Panc1 (cell line): ENCODE data around the gene STARD3NL. TPM values are rescaled to one million over a fixed set of nuclear protein-coding genes. Genes with fewer than 3 reads are reported as not detected.
"Not testable (repeated sequence)": the region's sequence is repeated elsewhere in the genome, so short reads cannot be mapped to it uniquely, and the experiment has no call there.

Experiments
- ATAC-seq: fragments of 200-7000 bp; cut with Tn5 transposase; 2 replicates; pipeline ENCODE4 v1.9.1; 2020; ENCODE audit warnings: mild to moderate bottlenecking, moderate library complexity
- BruUV-seq: library from RNA; stranded (reverse); fragments of 400-500 nt; replicated peaks from 2 replicates; lab custom pipeline; 2021; lab: Mats Ljungman, UMichigan
- CTCF ChIA-PET: fragments of 300-600 bp; sonication (Branson Sonifier 250); formaldehyde crosslinking; loops from one replicate; lab custom pipeline; 2022; ENCODE audit warnings: antibody characterized with exemption; lab: Charles Lee
- POLR2A ChIA-PET: fragments of 300-600 bp; sonication (Branson Sonifier 250); formaldehyde crosslinking; loops from one replicate; lab custom pipeline; 2022; ENCODE audit warnings: antibody characterized with exemption; lab: Charles Lee
- DNase-seq: peaks from one replicate; pipeline ENCODE4 v3.0.0-alpha.2; 2010; ENCODE audit warnings: low read depth, low spot score
- H3K27ac ChIP-seq: 2 replicates; pipeline ENCODE4 v1.5.1; 2011; ENCODE audit warnings: mild to moderate bottlenecking, low read length, inconsistent platforms
- H3K27me3 ChIP-seq: fragments of 200-500 bp; sonication (Bioruptor generic); 2 replicates; pipeline ENCODE4 v1.6.0; 2014; ENCODE audit warnings: low read length, inconsistent platforms; ENCODE audit not compliant: control insufficient read depth, insufficient read depth
- H3K36me3 ChIP-seq: fragments of 200-500 bp; sonication (Bioruptor generic); 2 replicates; pipeline ENCODE4 v1.5.1; 2014; ENCODE audit warnings: inconsistent platforms, mild to moderate bottlenecking, low read length, moderate library complexity; ENCODE audit not compliant: control insufficient read depth, insufficient read depth
- H3K4me1 ChIP-seq: 2 replicates; pipeline ENCODE4 v1.5.1; 2011; ENCODE audit warnings: inconsistent platforms, mild to moderate bottlenecking, low read length, moderate library complexity; ENCODE audit not compliant: control insufficient read depth, insufficient read depth
- H3K4me3 ChIP-seq, 2 experiments: 2 replicates each; pipeline ENCODE4 v1.5.1; 2011 to 2012; ENCODE audit warnings: low read depth in 2 of 2, low read length in 2 of 2, mild to moderate bottlenecking in 2 of 2, inconsistent platforms in 1 of 2, moderate library complexity in 1 of 2
- H3K9me3 ChIP-seq: fragments of 200-500 bp; sonication (Bioruptor generic); 2 replicates; pipeline ENCODE4 v1.5.1; 2014; ENCODE audit warnings: low read depth, mild to moderate bottlenecking, inconsistent platforms, low read length, moderate library complexity; ENCODE audit not compliant: control insufficient read depth, insufficient read depth
- POLR2AphosphoS5 ChIP-seq: IDR thresholded peaks from 2 replicates; pipeline ENCODE4 v1.6.1; 2012; ENCODE audit warnings: mild to moderate bottlenecking, low read depth, low read length, moderate library complexity
- SIN3A ChIP-seq: IDR thresholded peaks from 2 replicates; pipeline ENCODE4 v1.6.1; 2012; ENCODE audit warnings: low read depth, mild to moderate bottlenecking, low read length, moderate library complexity, borderline replicate concordance; ENCODE audit not compliant: insufficient read depth
- TCF7L2 ChIP-seq: IDR thresholded peaks from 2 replicates; pipeline ENCODE4 v1.6.1; 2011; ENCODE audit warnings: mild to moderate bottlenecking, low read depth, low read length, inconsistent platforms
- in situ Hi-C: cut with HindIII; loops from 2 replicates; pipeline ENCODE4 v1.10.0; 2016; ENCODE audit warnings: low sequenced_read_pairs, low pct_unique_long_range_greater_than_20kb
- intact Hi-C: fragments of 100-400 bp; cut with micrococcal nuclease; formaldehyde crosslinking; loops from one replicate; pipeline ENCODE4 v1.10.0; 2022; ENCODE audit not compliant: unreplicated experiment
- total RNA-seq: library from RNA; stranded (reverse); gene quantifications from one replicate; pipeline ENCODE4 v1.2.1, GENCODE V29; 2021; ENCODE audit not compliant: unreplicated experiment
- TF ChIP-seq, protein P1 (sequence below): fragments of 450-650 bp; IDR thresholded peaks from 2 replicates; pipeline ENCODE4 v1.5.1; 2017; ENCODE audit warnings: mild to moderate bottlenecking
- TF ChIP-seq, protein P2 (sequence below), 2 experiments: IDR thresholded peaks; 2 replicates each; pipeline ENCODE4 v1.6.1; 2011 to 2012; ENCODE audit warnings: low read depth in 2 of 2, control low read depth in 1 of 2, low read length in 1 of 2, mild to moderate bottlenecking in 1 of 2, moderate library complexity in 1 of 2; ENCODE audit not compliant: insufficient read depth in 1 of 2

The STARD3NL gene
- total RNA-seq, 1 experiment from 2014 or later, result 75.7 TPM

DNA sequence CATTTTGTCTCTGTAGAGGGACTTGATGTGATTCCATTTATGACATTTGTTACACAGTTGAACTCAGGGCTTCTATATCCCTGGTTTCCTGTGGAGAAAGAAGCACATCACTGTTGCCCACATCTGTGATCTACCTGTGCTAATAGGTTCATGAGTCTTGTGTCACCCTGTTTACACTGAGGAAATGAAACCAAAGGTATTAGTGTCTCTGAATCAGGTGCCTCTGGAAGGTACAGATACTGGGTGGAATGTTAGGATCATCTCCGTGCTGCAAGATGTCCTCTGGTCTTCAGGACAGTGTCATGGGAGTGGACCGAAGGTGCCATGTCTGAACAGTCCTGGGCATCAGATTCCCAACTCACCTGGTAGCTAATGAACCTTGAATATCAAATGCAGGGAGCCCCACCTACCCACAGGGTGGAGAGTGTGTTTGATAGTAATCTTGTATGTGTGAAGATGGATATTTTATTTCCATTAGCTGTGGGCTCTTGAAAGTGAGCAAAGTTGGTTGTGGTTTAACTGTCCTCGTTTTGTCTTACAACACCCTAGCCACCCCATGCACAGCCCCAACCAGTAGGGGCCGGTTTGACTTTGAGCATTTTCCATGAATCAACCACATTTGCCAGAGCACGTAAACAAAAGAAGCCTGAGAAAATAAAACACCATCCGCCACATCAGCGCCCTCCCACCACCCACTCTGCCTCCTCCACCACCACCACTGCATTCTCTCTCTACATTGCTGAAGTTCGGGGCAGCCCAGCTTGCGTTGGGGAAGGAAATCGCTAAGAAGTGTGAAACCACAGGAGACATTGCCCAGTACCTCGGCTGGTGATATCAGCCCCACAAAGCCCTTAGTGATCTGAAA lies 54.7 kb downstream of the STARD3NL start:
- Histone ChIP-seq H3K4me1 (no peaks in the 10 kb centered on the region), H3K27ac (no peak overlapping the region), H3K4me3 (no peak overlapping the region), H3K27me3 (no peaks in the 10 kb centered on the region), H3K9me3 (no peaks in the 10 kb centered on the region), H3K36me3 (peaks cover 13% of the 10 kb centered on the region; the same call in 1 of the 2 replicates)
- in situ Hi-C loops, result no loop called here
- ChIA-PET POLR2A (no interaction called here), CTCF (no interaction called here)
- no peak for TF ChIP-seq POLR2AphosphoS5
- no peak for TF ChIP-seq SIN3A
- TF ChIP-seq, protein P1, sequence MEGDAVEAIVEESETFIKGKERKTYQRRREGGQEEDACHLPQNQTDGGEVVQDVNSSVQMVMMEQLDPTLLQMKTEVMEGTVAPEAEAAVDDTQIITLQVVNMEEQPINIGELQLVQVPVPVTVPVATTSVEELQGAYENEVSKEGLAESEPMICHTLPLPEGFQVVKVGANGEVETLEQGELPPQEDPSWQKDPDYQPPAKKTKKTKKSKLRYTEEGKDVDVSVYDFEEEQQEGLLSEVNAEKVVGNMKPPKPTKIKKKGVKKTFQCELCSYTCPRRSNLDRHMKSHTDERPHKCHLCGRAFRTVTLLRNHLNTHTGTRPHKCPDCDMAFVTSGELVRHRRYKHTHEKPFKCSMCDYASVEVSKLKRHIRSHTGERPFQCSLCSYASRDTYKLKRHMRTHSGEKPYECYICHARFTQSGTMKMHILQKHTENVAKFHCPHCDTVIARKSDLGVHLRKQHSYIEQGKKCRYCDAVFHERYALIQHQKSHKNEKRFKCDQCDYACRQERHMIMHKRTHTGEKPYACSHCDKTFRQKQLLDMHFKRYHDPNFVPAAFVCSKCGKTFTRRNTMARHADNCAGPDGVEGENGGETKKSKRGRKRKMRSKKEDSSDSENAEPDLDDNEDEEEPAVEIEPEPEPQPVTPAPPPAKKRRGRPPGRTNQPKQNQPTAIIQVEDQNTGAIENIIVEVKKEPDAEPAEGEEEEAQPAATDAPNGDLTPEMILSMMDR, result no peak
- no peak for TF ChIP-seq TCF7L2
- TF ChIP-seq, protein P2, sequence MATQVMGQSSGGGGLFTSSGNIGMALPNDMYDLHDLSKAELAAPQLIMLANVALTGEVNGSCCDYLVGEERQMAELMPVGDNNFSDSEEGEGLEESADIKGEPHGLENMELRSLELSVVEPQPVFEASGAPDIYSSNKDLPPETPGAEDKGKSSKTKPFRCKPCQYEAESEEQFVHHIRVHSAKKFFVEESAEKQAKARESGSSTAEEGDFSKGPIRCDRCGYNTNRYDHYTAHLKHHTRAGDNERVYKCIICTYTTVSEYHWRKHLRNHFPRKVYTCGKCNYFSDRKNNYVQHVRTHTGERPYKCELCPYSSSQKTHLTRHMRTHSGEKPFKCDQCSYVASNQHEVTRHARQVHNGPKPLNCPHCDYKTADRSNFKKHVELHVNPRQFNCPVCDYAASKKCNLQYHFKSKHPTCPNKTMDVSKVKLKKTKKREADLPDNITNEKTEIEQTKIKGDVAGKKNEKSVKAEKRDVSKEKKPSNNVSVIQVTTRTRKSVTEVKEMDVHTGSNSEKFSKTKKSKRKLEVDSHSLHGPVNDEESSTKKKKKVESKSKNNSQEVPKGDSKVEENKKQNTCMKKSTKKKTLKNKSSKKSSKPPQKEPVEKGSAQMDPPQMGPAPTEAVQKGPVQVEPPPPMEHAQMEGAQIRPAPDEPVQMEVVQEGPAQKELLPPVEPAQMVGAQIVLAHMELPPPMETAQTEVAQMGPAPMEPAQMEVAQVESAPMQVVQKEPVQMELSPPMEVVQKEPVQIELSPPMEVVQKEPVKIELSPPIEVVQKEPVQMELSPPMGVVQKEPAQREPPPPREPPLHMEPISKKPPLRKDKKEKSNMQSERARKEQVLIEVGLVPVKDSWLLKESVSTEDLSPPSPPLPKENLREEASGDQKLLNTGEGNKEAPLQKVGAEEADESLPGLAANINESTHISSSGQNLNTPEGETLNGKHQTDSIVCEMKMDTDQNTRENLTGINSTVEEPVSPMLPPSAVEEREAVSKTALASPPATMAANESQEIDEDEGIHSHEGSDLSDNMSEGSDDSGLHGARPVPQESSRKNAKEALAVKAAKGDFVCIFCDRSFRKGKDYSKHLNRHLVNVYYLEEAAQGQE (IDR thresholded peaks at IDR 0.05; ENCODE audit: insufficient read depth in 1 of 2, low read depth in 2 of 2, low read length in 1 of 2), result no peak
- DNase-seq (no peak), ATAC-seq (no peak)
- no TSS peak for BruUV-seq
- intact Hi-C loops, result no loop called here

DNA sequence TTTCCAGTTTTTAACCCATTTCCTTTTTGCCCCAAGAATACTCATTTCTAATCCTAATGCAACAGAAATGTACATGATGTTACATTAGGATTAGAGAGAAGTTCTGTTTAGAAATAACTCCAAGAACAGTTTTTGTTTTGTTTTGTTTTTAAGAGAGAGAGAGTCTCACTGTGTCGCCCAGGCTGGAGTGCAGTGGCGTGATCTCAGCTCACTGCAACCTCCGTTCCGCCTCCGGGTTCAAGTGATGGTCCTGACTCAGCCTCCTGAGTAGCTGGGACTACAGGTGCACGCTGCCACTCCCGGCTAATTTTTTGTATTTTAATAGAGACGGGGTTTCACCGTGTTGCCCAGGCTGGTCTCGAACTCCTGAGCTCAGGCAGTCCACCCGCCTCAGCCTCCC lies 56.7 kb downstream of the STARD3NL start:
- H3K27ac ChIP-seq, ATAC-seq, DNase-seq, H3K27me3 ChIP-seq, H3K4me1 ChIP-seq, BruUV-seq, POLR2A ChIA-PET, H3K36me3 ChIP-seq, in situ Hi-C loops, CTCF ChIA-PET, intact Hi-C loops, H3K4me3 ChIP-seq, H3K9me3 ChIP-seq: not testable (repeated sequence)

DNA sequence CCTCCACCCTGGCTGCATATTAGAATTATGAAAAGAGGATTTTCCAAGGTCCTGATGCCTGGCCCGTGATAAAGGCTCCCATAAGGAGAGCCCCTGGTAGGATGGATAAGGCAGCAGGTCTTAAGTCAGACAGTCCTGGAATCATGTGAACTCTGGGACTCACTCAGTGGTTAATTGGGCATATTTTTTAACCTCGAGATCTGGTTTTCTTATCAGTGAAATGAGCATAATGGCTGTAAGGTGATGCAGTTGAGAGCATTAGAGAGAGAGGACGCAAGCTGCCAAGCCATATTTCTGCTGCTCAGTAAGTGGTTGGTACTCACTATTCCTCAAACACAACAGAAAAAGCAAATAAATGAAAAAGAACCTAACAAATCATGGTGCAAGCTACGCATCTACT lies 57.6 kb downstream of the STARD3NL start:
- TF ChIP-seq, protein P1, result no peak
- TF ChIP-seq, protein P2 (IDR thresholded peaks at IDR 0.05; ENCODE audit: insufficient read depth in 1 of 2, low read depth in 2 of 2, low read length in 1 of 2), result no peak
- TF ChIP-seq POLR2AphosphoS5 (no peak), TCF7L2 (no peak), SIN3A (no peak)

More for the DNA sequence above, 57.6 kb downstream of the STARD3NL start:
- Histone ChIP-seq H3K4me3 (no peak overlapping the region), H3K27me3 (no peaks in the 10 kb centered on the region), H3K27ac (no peak overlapping the region), H3K36me3 (no peaks in the 10 kb centered on the region), H3K9me3 (no peaks in the 10 kb centered on the region), H3K4me1 (no peaks in the 10 kb centered on the region)
- no TSS peak for BruUV-seq
- intact Hi-C loops (no loop called here), in situ Hi-C loops (no loop called here)
- POLR2A ChIA-PET, result no interaction called here
- ATAC-seq (no peak), DNase-seq (no peak)
- CTCF ChIA-PET, result interaction anchor here (0.6 kb wide), 1 partner anchor 103 kb away, joined by 13 read pairs; no protein-coding TSS in a partner anchor
